HG03565 (cell line): ENCODE data around the gene KCNH1.
A peak's percentile ranks its signal among the peaks of the same experiment; 100 is the strongest.
"Not testable (repeated sequence)": the region's sequence is repeated elsewhere in the genome, so short reads cannot be mapped to it uniquely, and the experiment has no call there.

Experiments used
- ATAC-seq: cut with Tn5 transposase; IDR thresholded peaks from one replicate; pipeline ENCODE4 v1.9.1; 2021; ENCODE audit warnings: mild to moderate bottlenecking, moderate library complexity; ENCODE audit not compliant: unreplicated experiment

KCNH1 gene

DNA sequence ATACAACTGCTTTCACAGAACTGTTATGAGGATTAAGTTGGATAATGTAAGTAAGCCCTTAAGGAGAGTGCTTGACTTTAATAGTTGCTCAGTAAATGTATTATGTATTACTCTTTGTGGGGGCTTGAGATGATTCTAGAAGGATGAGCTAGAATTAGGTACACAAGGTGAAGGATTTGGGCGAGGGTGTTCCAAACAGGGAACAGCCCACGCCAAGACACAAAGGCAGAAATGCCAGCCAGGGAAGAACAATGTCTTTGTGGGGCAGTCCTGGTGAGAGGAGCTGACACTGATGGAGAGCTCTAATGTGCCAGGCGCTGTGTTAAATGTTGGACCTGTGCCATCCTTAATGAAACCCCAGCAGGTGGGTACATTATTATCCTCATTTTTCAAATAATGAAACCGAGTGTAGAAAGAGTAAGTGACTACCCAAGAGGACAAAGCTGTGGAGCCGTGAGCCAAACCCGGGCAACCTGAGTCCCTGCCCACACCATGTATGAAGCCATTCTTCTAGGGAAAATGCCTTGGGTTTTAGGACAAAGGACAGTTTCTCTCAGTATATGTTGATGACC is 442.8 kb downstream of the KCNH1 start:
- no peak for ATAC-seq

DNA sequence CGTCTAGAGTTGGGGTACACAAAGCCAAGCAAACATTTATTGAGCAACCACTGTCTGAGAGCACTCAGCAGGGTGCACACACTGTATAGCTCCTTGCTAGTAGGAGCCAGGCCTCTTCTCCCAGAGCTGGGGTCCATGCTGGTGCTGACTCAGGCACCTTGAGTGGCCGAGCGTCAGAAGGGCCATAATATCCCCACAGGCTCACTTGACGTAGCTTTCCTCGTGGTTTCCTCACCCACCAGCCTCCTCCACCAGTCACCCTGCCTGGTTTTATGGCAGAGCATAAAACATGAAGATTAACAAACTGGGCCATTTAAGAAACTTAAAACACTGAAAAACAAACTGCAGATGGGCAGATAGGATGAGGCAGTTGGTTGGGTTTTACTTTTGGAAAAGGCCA is 443.7 kb downstream of the KCNH1 start:
- ATAC-seq = no peak

DNA sequence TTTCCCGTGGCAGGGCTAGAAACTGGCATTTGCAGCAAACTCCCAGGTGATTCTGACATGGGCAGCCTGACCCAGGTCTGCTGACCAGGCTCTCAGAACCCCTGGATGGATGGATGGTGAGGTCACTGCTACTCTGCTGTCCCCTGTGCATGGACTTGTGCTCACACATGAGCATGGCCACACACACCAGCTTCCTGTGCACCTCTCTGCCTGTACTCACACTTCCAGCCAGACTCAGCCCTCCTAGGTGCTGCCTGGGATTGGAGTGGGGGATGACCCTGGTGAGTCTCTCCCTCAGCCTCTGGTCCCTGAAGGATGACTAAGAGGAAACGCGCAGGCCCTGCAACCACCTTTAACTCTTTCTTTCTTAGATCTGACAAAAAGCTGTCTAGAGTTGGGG is 444.1 kb downstream of the KCNH1 start:
- no peak for ATAC-seq

DNA sequence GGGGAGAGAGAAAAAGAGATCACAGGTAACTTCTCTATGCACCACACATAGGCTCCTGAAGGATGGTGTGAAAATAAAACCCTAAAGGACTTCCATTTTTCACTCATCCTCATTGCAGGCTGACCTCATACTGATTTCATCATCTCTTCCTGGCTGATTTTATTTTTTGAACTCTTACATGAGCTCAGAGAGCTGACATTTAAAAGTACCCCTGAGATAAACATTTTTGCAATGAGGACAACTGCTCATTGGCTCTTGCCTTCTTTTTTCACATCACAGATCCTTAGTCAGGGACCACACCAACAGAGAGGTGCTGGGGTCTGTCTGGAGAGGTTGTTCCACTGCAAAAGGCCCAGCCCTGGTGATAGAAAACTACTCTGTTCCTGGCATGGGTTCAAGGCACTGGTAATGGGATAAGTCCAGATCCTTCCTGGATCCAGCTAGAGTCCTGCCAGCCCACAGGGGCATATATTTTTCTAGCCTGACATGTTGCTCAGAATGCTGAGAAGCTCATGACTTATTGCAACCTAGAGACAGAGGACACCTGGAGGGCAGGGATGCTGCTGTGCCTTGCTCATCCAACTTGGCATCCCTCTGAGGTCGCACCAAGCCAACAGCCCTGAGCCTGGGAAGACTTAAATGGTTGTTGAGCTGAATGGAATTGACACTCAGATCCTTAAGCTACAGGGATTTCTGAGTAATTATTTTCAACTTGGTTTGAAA is 445.3 kb downstream of the KCNH1 start:
- ATAC-seq = no peak

DNA sequence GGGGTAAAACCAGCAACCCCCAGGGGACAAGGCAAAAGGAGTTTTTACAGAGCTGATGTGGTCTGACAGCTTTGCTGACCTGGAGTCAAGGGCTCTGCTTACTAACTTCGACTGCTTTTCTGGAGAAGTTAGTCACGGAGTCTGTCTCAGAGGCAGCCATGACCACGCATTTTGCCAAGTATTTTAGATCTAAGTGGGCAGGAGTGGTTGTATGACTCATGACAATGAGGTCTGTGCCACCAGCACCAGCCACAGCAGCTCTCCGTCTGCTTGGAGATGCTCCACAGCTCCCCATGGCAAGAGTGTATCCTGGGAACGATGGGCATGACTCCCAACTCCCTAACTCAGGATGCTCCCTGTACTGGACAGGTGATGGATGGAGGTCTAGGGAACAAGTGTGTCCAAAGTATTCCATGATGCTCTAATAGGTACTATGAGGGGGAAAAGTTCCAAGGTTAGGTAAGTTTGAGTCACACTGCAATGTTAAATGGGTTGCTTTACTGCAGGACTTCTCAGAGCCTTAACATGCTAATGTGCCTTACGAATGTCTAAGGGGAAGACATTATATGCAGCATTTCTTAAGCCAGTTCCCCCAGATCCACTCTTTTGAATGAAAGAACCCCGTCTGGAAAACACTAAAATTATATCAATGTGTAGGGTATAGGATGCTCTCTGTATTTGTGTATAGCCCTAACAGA is 446.2 kb downstream of the KCNH1 start:
- no peak for ATAC-seq

DNA sequence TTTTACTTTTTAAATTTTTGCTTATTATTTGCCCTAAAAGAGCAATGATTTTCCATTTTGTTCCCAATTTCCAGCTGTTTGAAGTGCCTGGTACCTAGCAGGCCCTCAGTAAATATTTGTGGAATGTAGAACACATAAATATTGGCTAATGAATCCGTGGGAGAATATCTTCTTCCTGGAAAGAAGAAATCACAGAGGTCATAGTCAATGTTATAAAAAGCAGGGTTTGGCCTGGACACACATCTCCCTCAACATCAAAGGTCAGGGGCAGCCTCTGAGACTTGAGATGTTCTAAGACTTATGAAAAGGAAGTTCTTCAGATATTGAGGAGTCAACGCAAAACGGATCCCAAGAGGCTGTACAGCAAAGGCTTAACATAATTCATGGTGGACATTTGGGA is 447.1 kb downstream of the KCNH1 start:
- ATAC-seq = no peak

DNA sequence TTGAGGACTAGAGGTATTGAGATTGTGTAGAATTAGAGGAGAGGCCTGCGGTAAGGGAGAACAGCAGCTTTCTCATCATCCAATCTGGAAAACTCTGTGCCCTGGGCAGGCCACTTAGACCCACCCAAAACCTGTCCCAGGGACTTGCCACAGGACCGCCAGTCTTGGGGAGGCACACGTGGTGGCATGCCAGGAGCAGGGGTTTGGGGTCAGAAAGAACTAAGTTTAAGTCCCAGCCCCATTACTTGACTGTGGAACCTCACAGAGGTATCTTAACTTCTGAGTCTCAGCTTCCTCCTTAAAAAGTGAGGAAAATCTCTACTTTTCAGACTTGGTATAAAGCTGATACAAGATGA is 448.7 kb downstream of the KCNH1 start:
- no peak for ATAC-seq

DNA sequence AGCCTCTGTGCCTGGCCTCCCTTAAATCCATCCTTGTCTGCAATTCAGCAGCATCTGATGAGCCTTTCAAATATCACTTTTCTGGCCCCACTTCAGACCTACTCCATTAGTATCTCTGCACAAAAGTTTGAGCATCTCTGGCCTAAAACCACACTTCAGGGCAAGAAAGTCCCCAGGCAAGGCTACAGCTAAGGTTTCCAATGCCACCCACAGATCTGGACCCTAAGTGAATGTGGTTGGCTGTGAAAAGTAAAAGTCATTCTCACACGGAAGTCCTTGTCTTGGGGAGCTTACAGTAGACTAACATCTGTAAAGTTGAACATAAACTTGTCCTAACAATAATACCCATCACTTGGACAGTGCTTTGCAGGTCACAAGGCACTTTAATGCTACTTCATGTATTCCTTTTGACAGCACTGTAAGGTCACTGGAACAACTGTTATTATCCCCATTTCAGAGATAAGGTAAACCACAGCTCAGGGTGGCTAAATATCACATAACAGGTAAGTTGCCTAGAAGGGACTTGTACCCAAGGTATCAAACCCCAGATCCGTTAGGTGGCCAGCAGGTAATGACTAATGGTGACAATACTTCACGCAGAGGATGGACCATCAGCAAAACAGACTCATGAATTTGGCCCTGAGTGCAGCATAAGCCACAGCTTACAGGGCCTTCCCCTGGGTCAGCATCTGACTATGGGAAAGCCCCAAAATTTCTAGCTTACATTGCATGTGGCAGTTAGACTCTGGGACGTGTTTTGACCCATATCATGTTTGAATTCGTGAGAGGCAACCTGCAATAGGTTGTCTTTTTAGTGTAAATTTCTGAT is 449.3 kb downstream of the KCNH1 start:
- peak; percentile 88 for ATAC-seq

DNA sequence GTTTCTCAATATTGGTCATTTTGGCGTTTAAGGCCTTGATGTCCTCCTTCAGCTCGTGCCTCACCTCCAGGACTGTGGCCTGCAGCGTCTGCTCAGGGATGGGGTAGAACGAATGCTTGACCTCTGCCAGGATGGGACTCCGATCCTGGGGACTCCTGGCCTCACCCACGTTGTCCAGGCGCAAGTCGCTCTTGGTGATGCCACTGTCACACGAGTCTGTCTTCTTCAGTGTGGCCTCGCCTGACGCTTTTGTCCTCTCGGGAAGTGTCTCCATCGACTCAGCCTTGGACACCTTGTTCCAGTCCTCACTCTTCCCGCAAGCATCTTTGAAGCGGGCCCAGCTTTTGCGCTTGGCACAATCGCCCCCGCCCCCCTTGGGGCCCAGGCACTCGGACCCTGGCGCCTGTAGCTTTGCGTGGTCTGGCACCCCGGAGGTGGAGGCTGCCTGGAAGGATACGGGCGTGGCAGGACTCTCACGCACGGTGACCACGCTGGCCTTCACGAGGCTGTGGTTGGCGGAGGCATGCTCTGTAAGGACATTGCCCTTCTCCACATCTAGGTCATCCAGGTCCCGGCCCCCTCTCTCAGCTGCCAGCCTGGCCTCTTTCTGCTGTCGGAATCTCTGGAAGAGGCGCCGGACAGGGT is 450.4 kb downstream of the KCNH1 start:
- no peak for ATAC-seq

DNA sequence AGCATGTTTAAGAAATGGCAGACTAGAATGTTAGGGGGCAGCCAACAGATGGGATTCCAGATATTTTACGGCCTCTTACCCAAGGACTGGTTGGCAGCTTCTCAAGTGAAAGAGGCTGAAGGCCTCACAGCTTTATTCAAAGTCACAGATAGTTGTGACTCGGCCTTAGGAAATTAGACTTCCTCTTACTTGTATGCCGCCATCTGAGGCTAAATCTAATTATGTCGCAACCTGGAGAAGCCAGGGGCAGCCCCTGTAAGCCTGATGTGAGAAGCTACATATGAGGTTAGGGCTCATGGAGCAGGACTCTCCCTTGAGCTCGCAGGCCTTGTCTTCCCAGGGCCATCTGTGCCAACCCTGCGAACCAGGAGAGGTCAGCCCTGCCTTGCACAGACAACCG is 452.8 kb downstream of the KCNH1 start:
- no peak for ATAC-seq

DNA sequence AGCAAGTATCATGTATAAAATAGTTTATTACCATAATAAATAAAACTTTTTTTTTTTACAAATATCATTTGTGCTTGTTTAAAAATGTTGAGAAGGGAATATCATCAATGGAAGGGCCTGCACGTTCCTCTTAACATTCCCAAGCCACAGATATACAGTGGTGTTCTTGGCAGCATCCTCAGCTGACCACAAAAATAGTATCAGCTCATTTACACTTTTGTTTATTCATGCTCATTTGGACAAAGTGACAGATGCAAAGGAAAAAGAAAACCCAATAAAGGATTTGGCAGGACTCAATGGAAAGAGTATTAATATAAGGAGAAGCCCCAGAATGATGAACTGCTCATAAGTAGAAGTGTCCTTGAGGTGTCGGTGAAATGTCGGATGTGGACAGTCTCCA is 455.6 kb downstream of the KCNH1 start:
- no peak for ATAC-seq

DNA sequence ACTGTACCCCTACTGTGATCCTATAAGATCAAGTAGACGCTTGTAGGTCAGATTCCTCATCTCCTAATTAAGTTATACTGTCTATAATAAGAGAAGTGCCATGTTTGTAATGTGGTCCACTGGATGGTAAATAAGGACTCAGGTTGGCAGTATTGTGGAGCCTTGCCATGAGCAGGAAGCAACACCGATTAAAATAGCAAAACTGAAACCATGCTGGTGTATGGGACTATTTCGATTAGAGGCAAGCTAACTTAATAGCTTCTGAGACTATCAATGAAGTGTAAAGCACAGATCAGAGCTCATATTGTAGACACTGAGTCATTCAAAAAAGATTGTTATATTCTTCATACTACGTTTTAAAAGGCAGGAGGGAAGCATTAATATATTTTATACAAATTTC is 456.4 kb downstream of the KCNH1 start:
- peak; percentile 60 for ATAC-seq

DNA sequence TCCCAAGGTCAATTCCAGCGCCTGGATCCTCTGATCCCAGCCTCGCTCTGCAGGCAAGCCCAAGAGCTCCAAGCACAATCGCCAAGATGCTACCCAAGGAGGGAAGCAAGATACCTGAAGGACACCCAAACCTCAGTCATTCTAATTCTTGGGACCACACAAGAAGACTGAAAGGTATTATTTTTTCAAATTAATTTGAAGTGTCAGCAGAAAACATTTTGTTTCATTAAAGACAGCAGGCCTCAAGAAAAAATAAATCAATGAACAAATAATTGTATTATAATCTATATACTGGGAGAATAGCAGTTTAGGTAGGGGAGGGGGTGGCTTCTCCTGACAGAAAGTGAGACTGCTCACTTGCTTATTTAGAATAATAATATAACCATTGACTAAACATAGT is 457.4 kb downstream of the KCNH1 start:
- no peak for ATAC-seq

DNA sequence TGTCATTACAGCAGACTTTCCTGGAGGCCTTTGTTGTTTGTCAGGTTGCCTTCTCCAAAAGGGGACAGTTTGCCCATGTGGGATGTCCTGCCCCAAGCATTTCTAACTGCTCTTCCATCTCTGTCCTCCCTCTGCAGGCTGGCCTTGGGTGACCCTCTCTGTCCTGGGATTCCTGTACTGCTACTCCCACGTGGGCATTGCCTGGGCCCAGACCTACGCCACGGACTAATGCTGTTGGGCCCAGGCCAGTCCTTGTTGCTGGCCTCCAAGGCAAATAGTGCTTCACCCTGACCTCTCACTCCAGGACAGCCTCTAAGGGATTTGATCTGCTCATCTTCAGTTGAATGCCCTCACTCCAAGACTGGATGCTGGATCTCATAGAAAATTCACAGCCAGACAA is 459.8 kb downstream of the KCNH1 start:
- no peak for ATAC-seq

DNA sequence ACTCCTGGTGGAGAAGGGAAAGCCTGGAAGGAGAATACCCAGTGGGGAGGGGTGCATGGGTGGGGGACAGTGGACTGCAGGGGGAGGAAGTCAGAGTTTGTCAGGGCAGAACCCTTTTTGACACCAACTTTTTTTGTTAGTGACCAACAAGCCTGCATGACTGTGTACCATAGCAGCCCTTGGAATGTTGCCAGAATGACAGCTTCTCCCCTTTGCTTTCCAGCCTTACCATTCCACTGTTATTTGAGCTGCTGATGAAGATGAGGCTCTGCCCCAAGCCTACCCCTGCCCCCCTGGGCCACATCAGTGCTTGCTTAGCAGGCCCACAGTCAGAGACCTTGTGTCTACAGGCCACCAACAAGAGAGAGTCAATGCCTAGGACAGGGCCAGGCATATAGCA is 464.0 kb downstream of the KCNH1 start:
- no peak for ATAC-seq

DNA sequence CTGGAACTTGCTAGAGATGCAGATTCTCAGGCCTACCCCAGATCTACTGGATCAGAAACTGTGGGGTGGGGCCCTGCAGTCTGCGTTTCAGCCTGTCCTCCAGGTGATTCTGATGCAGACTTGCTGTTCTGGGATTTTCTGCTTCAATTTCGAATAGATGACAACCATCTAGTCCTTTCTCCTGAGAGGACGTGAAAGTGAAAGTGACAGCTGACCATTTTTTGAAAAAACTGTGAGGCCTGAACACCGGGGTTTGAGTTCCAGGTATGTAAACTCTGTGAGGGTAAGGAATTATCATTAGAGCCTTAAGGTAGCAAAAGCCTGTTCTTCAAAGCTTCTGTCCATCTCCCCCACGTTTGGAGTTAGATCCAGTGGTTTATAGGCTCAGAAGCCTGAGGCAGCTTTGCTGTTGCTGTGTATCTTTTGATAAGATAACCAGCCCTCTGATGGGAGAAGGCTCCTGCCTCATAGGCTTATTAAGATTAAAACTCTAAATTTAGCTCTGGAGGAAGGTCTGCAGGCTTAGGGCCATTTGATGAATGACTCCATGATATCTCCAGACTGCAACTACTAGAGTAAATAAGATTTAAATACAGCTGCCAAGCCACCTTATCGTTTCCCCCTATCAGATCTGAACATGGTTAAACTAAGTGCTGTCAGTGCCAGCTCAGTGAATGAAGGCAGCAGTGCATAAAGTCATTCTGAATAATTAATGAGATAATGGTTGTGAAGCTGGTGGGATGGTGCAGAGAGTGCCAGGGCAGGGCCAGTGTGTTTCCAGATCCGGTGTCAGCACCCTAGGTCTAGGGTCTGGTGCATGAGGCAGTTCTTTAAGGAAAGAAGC is 470.0 kb downstream of the KCNH1 start:
- no peak for ATAC-seq

DNA sequence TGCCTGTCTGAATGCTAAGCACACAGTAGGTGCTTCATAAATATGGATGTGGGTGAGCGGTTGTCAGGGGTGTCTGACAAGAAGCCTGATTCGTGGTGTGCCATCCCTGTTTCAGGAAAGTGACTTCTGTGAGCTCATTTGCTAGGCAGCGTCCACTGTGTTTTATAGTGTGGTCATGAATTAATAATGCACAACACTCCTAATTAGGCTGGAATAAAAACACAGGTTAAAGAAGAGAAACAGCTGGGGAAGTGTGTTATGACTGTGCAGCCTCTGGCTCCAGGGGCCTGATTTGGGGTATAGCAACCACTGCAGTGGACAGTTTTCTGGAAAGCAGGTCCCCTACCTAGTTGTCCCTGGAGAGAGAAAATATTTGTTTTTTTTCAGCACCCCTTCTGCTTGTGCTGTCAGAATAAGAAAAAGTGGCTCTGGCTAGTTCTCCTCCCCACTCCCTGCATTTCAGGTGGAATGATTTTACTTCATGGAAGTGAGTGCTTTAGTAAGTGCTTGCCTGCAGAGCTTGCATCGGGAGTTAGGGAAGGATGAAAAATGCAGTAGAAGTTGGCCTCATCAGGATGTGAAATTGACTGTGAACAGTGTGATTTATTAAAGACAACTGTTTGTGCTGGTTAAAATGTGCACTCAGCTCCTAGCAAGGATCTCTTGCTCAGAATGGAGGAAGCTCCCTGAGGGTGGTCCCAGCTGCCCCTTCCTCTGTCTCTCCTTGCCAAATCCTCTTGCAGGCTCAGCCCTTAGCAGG is 471.5 kb downstream of the KCNH1 start:
- ATAC-seq = no peak

DNA sequence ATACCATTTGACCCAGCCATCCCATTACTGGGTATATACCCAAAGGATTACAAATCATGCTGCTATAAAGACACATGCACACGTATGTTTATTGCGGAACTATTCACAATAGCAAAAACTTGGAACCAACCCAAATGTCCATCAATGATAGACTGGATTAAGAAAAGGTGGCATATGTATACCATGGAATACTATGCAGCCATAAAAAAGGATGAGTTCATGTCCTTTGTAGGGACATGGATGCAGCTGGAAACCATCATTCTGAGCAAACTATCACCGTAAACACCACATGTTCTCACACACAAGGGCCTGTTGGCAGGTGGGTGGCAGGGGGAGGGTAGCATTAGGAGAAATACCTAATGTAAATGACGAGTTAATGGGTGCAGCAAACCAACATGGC is 472.4 kb downstream of the KCNH1 start:
- not testable (repeated sequence) for ATAC-seq

DNA sequence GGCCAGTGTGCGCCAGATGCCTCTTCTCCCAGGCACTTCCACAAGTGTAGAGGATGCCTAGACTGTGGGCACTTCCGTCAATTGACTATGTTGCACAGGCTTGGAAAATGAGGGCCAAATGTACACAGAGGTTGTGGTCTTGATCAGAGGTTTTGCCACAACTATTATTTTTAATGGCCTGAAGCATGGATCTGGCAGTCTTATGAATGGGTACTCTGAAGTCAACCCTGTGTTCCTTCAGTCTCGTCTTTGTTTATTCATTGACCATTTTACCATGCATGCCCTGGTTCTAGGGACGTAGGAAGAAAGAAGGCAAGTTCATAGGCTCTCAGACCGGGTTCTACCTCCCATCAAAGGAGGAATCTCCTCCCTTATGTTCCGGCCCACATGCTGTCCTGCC is 476.1 kb downstream of the KCNH1 start:
- no peak for ATAC-seq

DNA sequence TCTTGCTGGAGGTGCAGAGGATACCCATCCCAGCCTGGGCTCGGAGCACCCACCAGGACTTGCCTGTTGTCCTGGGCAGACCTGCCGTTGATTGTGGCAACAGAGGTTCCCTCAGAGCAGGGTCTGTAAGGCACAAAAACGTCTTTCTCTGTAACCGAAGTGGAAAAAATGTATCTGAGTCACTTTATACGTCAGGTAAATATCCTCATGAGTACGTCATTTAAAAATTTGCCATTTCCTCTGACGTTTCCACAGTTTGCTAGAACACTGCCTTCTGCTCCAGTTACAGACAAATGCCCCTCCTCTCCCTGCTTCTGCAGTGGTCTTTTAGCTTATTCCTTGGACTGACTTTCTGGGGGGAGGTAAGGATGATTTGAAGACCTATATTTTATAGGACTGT is 478.4 kb downstream of the KCNH1 start:
- ATAC-seq = no peak
